Neural progenitor cell (in vitro differentiated cells): Measurements from ENCODE around the gene AREL1. TPM values are rescaled to one million over a fixed set of nuclear protein-coding genes. Genes with fewer than 3 reads are reported as not detected.

ENCODE experiments used
- DNase-seq: peaks from one replicate; pipeline ENCODE4 v3.0.0-alpha.2; 2016; ENCODE audit warnings: low spot score
- H2AFZ ChIP-seq: fragments of 200-600 bp; sonication (generic); replicated peaks from 2 replicates; pipeline ENCODE4 v1.6.1; 2016; ENCODE audit warnings: antibody characterized with exemption
- H3F3A ChIP-seq: fragments of 200-600 bp; sonication (generic); 2 replicates; pipeline ENCODE4 v1.6.1; 2016; ENCODE audit warnings: antibody characterized with exemption, low read depth
- H3K27ac ChIP-seq: fragments of 200-600 bp; sonication (generic); 2 replicates; pipeline ENCODE4 v1.5.1; 2016; ENCODE audit warnings: mild to moderate bottlenecking
- H3K27me3 ChIP-seq: fragments of 200-600 bp; sonication (generic); 2 replicates; pipeline ENCODE4 v1.6.1; 2016; ENCODE audit warnings: mild to moderate bottlenecking, moderate library complexity
- H3K36me3 ChIP-seq: fragments of 200-600 bp; sonication (generic); 2 replicates; pipeline ENCODE4 v1.5.1; 2016
- H3K4me1 ChIP-seq: fragments of 200-600 bp; sonication (generic); 2 replicates; pipeline ENCODE4 v1.6.1; 2016; ENCODE audit warnings: mixed run types
- H3K4me2 ChIP-seq: fragments of 200-600 bp; sonication (generic); 2 replicates; pipeline ENCODE4 v1.6.1; 2016
- H3K4me3 ChIP-seq: fragments of 200-600 bp; sonication (generic); 2 replicates; pipeline ENCODE4 v1.5.1; 2016
- H3K79me2 ChIP-seq: fragments of 200-600 bp; sonication (generic); 2 replicates; pipeline ENCODE4 v1.6.1; 2016; ENCODE audit warnings: low read depth
- H3K9ac ChIP-seq: fragments of 200-600 bp; sonication (generic); 2 replicates; pipeline ENCODE4 v1.6.1; 2016
- H3K9me3 ChIP-seq: fragments of 200-600 bp; sonication (generic); 2 replicates; pipeline ENCODE4 v1.5.1; 2016; ENCODE audit warnings: low read depth
- H4K20me1 ChIP-seq: fragments of 200-600 bp; sonication (generic); 2 replicates; pipeline ENCODE4 v1.6.1; 2016; ENCODE audit warnings: low read depth
- H3K27ac Mint-ChIP-seq: 3 replicates; pipeline ENCODE4 v1.8.0; 2021; ENCODE audit warnings: mixed read lengths
- H3K27me3 Mint-ChIP-seq: 2 replicates; pipeline ENCODE4 v1.8.0; 2022; ENCODE audit warnings: low read depth, mild to moderate bottlenecking, inconsistent platforms, moderate library complexity, mixed read lengths; ENCODE audit not compliant: insufficient read depth
- H3K36me3 Mint-ChIP-seq: 3 replicates; pipeline ENCODE4 v1.8.0; 2021; ENCODE audit warnings: mixed read lengths
- H3K4me1 Mint-ChIP-seq: 3 replicates; pipeline ENCODE4 v1.8.0; 2021; ENCODE audit warnings: mixed read lengths
- H3K4me3 Mint-ChIP-seq: 3 replicates; pipeline ENCODE4 v1.8.0; 2021; ENCODE audit warnings: mild to moderate bottlenecking, moderate library complexity, mixed read lengths
- H3K9me3 Mint-ChIP-seq: 3 replicates; pipeline ENCODE4 v1.8.0; 2020; ENCODE audit warnings: mixed read lengths
- CTCF ChIP-seq: fragments of 200-600 bp; sonication (generic); IDR thresholded peaks from 2 replicates; pipeline ENCODE4 v1.5.1; 2017; ENCODE audit warnings: antibody characterized with exemption, mild to moderate bottlenecking
- EZH2 ChIP-seq: fragments of 200-600 bp; sonication (generic); IDR thresholded peaks from 2 replicates; pipeline ENCODE4 v1.6.1; 2017; ENCODE audit warnings: antibody characterized with exemption, mild to moderate bottlenecking, moderate library complexity
- EZH2phosphoT487 ChIP-seq: fragments of 200-600 bp; sonication (generic); IDR thresholded peaks from 2 replicates; pipeline ENCODE4 v1.6.1; 2017; ENCODE audit warnings: antibody characterized with exemption
- total RNA-seq: library from RNA; depleted of rRNA; stranded (reverse); fragments of >200 nt; gene quantifications from 2 replicates; pipeline ENCODE4 v1.2.3, GENCODE V29; 2015; ENCODE audit warnings: low replicate concordance

AREL1 gene
- total RNA-seq, 1 donor from 2014 or later, result 25.2 TPM

GRCh38 chr14:74704656-74705055 lies 8.2 kb downstream of the AREL1 start:
- H3K36me3 ChIP-seq, result no peaks in the 10 kb centered on the region
- H3F3A ChIP-seq, result no peaks in the 10 kb centered on the region
- no peak for DNase-seq
- no peaks in the 10 kb centered on the region for H3K4me1 ChIP-seq
- Mint-ChIP-seq H3K9me3 (peaks cover 15% of the 10 kb centered on the region), H3K36me3 (peaks cover 16% of the 10 kb centered on the region), H3K4me3 (no peak overlapping the region), H3K27ac (no peak overlapping the region), H3K4me1 (no peaks in the 10 kb centered on the region), H3K27me3 (no peaks in the 10 kb centered on the region)
- peaks cover 13% of the 10 kb centered on the region for H4K20me1 ChIP-seq
- no peak overlapping the region for H3K9ac ChIP-seq
- peaks cover 8% of the 10 kb centered on the region for H3K9me3 ChIP-seq
- no peaks in the 10 kb centered on the region for H3K27me3 ChIP-seq
- H3K4me3 ChIP-seq, result no peak overlapping the region
- no peak overlapping the region for H3K27ac ChIP-seq
- H2AFZ ChIP-seq, result no peak overlapping the region
- H3K79me2 ChIP-seq, result peaks cover 98% of the 10 kb centered on the region
- no peak for TF ChIP-seq CTCF
- no peak for TF ChIP-seq EZH2
- TF ChIP-seq EZH2phosphoT487, result no peak
- no peak overlapping the region for H3K4me2 ChIP-seq

- Histone ChIP-seq H2AFZ (no peak overlapping the region), H3K79me2 (peaks cover 91% of the 10 kb centered on the region), H3F3A (no peaks in the 10 kb centered on the region), H3K4me2 (no peak overlapping the region), H3K9me3 (peaks cover 8% of the 10 kb centered on the region), H3K9ac (no peak overlapping the region), H3K36me3 (no peaks in the 10 kb centered on the region), H3K27ac (no peak overlapping the region), H3K4me3 (no peak overlapping the region), H3K4me1 (no peaks in the 10 kb centered on the region), H4K20me1 (peaks cover 3% of the 10 kb centered on the region), H3K27me3 (no peaks in the 10 kb centered on the region)
- H3K9me3 Mint-ChIP-seq, result peaks cover 15% of the 10 kb centered on the region
- no peak overlapping the region for H3K4me3 Mint-ChIP-seq
- H3K27ac Mint-ChIP-seq, result no peak overlapping the region
- peaks cover 16% of the 10 kb centered on the region for H3K36me3 Mint-ChIP-seq
- no peak for DNase-seq
- no peaks in the 10 kb centered on the region for H3K27me3 Mint-ChIP-seq
- TF ChIP-seq EZH2phosphoT487 (no peak), CTCF (no peak), EZH2 (no peak)
- no peaks in the 10 kb centered on the region for H3K4me1 Mint-ChIP-seq
Measured at GRCh38 chr14:74703043-74703442, 9.8 kb downstream of the AREL1 start.

GRCh38 chr14:74702293-74702692 lies 10.6 kb downstream of the AREL1 start:
- no peaks in the 10 kb centered on the region for H3K4me1 ChIP-seq
- H3K9me3 Mint-ChIP-seq, result peaks cover 15% of the 10 kb centered on the region
- H4K20me1 ChIP-seq, result peaks cover 8% of the 10 kb centered on the region
- no peaks in the 10 kb centered on the region for H3K36me3 ChIP-seq
- H3F3A ChIP-seq, result no peaks in the 10 kb centered on the region
- H3K79me2 ChIP-seq, result peaks cover 92% of the 10 kb centered on the region
- no peaks in the 10 kb centered on the region for H3K27me3 ChIP-seq
- peaks cover 16% of the 10 kb centered on the region for H3K36me3 Mint-ChIP-seq
- TF ChIP-seq EZH2 (no peak), CTCF (no peak), EZH2phosphoT487 (no peak)
- H3K4me2 ChIP-seq, result no peak overlapping the region
- H3K27me3 Mint-ChIP-seq, result no peaks in the 10 kb centered on the region
- peaks cover 8% of the 10 kb centered on the region for H3K9me3 ChIP-seq
- no peak overlapping the region for H3K27ac ChIP-seq
- H3K4me3 ChIP-seq, result no peak overlapping the region
- no peaks in the 10 kb centered on the region for H3K4me1 Mint-ChIP-seq
- H3K9ac ChIP-seq, result no peak overlapping the region
- H2AFZ ChIP-seq, result no peak overlapping the region
- H3K4me3 Mint-ChIP-seq, result no peak overlapping the region
- H3K27ac Mint-ChIP-seq, result no peak overlapping the region
- no peak for DNase-seq
